Activated CD8-positive, alpha-beta memory T cell treated with anti-CD3 and anti-CD28 coated beads for 4 hours (primary cell): ENCODE measurements around the gene DHH.
"Not testable (repeated sequence)": the region's sequence is repeated elsewhere in the genome, so short reads cannot be mapped to it uniquely, and the experiment has no call there.

Source experiments
- DNase-seq, 2 donors: peaks; one replicate each; pipeline ENCODE4 v3.0.0-alpha.2; 2020; ENCODE audit warnings: low read depth in 2 of 2

The DHH gene

DNA sequence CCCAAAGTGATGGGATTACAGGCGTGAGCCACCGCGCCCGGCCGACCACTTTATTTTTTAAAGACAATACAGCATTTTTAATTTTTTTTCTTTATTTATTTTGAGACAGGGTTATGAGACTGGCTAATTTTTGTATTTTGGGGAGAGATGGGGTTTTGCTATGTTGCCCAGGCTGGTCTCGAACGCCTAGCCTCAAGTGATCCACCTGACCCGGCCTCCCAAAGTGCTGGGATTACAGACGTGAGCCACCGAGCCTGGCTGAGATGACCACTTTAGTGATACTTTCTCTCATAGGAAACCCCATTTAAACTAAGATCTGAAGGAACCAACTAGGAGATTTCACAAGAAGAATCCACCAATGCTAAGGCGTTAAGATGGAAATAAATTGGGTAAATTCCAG, 23.6 kb downstream of the DHH start:
- no peak for DNase-seq

DNA sequence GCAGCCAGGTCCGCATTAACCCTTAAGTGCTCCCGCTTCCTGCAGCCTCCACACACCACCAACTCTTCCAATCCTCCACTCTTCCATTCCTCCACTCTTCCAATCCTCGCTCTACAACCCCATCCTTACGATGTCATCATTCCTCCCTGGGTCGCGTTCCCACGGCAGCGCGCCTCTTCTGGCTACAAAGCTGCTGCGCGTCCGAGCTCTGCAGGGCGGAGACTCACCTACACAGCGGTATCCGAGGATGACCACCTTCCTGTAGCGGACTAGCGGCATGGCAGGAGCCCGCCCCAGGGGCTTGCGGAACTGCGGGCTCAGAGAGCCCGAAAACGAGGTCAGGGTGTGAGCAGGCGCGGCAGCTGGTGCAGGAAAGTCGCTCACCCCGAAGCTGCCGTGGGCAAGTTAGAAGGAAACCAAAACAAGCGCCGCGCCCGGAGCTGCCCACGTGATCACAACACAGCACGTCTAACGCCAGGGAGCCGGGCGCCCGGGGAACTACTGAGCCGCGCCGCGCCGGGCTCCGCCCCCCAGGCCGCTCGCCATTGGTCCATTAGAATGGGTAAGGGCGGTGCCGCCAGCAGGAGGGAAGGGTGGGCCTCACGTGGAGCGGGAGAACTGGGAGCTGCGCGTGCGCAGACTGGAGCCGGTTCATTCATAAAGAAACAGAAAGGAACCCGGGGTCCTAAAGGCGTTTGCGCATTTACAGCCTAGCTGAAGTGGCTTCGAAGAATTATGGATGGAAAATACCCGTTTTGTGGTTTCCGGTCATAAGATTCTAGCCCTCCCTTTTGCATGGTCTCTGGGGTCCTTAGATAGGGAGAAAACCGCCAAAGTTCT, 24.9 kb downstream of the DHH start, which contains the start of gene RHEBL1:
Gene RHEBL1 (minus strand): TSS at position 473 of the 840 bp plus-strand sequence. CDS start 194 bp downstream, at position 279.
- peak; percentile 97 to 98 for DNase-seq

DNA sequence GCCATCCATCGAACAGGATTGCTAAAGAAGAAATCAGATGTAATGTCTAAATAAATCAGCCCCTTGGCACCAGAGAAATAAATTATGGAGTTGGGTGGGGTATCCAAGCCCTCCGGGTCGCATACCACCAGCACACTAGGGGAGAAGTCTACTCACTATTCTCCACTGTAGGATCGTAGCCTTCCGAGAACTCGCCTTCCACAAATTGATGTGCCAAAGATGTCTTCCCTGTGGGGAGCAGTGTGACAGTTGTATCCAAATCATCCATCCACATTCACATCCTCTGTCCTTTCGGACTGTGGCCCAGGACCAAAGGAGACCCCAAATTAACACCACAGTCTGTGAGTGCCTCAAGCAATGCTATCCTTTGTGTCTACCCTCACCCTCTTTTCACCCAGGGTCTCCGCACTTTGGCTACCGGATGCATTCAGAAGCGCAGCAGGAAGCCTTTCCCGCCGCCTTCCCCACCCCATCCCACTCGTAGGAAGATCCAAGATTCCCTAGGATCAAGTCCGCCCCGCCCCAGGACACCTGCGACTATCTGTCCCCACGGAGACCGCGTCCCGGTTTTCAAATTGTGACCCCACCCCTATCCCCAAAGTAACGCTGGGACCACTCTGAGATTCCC, 25.6 kb downstream of the DHH start:
- no peak for DNase-seq

DNA sequence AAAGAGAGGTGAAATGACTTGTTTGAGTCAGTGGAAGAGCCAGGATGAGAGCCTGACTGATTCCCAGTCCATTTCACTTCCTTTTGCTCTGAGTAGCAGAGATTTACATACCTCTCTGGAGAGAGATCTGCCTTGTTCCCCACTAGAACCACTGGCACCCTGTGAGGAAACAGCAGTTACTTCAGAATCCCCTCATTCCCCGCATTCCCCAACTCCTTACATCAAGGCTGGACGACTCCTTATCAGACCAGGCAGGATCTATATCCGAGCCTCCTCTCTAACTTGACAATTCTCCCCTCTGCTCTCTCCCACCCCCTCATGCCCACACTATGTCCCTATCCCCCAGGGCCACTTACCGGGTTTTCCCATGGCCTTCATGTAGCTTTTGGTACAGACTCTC, 28.5 kb downstream of the DHH start:
- DNase-seq = no peak

DNA sequence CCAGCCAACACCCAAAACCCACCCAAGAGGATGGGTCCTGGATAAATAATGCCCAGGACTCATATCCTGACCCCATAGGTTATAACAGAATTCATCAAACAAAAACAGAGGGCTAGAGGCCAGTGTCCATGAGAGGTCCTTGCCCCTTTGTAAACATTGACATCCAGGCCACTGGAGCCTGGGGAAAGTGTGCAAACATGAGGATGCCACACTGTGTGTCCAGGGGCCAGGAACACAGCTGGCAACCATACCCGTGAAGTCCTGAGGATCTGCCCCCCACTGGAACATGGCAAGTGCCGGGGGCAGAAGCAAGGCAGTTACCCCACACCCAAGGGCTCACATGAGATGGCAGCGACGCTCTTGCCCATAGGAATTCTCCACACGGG, 29.8 kb downstream of the DHH start:
- no peak for DNase-seq

DNA sequence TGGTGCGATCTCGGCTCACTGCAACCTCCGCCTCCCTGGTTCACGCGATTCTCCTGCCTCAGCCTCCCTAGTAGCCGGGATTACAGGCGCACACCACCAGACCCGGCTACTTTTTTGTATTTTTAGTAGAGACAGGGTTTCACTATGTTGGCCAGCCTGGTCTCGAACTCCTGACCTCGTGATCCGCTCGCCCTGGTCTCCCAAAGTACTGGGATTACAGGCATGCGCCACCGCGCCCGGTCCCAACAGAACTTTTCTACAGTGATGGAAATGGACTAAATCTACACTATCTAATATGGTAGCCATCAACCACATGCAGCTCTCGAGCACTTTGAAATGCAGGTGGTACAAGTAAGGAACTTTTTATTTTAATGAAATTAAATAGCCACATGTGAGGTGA, 32.7 kb downstream of the DHH start:
- DNase-seq = not testable (repeated sequence)

DNA sequence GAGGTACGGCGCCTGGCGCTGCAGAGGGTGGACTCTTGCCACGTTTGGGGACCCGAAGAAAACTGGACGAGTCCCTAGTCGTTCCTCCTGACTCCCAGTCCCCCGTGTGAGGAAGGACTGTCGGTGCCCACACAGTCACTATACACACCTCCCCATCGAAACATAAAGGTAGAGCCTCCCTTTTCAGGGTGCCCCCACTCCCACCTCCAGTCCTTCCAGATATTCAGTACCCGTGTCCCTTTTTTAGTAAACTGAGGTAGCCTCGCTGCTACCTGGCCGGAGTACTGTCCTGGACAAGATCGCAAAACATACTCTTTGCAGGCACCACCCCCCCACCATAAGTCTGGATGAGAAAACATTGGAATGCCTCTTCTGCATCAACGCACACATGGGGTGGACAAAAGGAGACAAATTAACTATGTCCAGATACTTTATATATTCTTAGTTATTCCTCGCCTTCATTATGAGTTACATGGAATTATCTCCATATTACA, 33.4 kb downstream of the DHH start:
- DNase-seq = no peak

DNA sequence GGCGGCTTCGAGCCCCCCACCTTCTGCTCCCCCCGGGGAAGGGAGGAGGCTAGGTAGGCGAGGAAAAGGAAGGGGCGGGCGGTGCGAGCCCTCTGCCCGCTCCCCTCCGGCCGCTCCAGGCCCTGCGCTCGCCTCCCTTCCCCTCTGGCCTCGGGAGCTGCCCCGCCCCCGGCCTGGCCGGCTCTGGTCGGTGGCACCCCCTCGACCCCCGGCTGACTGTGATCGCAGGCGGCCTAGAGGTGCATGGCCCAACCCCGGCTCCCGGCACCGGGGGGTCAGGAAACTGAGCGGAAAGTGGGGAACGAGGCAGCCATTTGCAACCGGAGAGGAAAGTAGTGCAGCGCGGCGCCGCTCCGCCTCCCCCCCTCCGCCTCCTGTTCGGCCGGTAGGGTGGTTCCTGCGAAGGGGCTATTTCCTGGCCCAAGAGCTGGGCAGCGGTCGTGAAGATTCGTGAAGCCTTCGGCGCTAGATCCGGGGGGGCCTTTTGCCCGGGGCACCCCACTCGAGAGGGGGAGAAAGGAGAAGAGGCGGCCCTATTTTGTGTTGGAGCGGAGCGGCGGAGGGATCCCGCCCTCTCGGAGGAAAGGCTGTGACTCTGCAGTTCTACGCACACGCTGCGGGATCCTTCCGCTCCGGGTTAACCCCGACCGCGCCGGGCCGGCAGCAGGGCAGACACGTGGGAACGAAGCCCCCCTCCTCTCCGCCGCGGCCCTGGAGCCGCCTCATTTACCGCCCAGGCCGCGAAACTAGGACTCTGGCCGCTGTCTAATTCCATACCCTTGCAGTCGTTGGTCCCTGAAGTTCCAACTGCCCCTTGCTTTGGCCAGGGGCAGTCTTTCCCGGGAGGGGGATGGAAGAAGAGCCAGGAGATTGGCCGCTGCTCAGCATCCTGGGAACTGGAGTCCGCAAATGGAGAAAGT, 34.1 kb downstream of the DHH start, which contains the start of gene KMT2D:
Gene KMT2D (minus strand): TSS at position 558 of the 920 bp plus-strand sequence. CDS start 5,470 bp downstream, outside the sequence.
- DNase-seq = peak; percentile 66 to 82

DNA sequence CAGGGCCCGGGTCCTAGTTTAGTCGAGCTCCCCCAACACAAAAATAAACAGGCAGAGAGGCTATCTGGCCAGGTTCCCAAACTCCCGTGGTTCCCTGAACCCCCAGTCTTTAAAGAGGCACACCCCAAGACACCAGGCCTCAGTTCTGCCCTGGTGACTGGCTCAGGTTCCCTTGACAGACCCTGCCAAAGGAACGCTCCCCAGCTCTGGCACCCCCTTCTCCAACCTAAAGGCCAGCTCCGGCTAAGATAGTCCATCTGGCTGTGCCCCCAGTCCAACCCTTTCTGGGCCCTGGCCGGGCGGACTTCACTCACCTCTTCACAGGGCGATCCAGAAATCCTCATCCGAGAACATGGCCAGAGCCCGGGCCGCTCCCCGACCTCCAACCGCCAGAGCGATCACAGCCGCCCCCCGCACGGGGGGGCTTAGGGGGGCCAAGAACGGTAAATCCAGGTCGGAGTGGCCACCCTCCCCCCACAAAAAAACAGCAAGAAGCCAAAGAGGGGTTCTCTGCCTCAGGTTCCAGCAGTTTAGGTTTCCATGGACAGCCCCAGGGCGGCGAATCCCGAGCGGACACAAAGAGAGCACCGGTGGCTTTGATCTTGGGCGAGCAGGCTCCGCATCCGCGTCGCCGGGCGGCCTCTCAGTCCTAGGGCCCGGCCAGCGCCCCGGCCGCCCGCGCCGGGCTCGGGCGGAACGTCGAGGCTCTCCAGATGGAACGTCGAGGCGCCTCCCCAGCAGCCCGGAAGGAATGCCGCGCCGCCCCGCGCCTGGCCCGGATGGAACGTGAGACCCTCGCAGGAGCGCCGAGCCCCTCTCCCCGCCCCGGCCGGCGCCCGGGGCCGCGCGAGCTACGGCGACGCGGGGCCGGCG, 35.1 kb downstream of the DHH start:
- no peak for DNase-seq

DNA sequence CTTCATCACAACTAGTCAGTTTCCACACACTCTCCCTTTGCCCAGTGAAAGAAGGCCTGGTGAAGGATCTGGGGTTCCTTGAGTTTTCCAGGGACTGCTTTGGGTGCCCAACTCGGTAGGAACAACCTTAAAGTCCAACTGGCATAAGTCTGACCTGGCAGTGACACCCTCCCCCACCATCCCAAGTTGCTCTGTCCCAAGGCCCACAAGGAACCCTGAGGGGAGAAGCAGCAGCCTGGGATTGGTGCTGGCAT, 35.6 kb downstream of the DHH start:
- no peak for DNase-seq

DNA sequence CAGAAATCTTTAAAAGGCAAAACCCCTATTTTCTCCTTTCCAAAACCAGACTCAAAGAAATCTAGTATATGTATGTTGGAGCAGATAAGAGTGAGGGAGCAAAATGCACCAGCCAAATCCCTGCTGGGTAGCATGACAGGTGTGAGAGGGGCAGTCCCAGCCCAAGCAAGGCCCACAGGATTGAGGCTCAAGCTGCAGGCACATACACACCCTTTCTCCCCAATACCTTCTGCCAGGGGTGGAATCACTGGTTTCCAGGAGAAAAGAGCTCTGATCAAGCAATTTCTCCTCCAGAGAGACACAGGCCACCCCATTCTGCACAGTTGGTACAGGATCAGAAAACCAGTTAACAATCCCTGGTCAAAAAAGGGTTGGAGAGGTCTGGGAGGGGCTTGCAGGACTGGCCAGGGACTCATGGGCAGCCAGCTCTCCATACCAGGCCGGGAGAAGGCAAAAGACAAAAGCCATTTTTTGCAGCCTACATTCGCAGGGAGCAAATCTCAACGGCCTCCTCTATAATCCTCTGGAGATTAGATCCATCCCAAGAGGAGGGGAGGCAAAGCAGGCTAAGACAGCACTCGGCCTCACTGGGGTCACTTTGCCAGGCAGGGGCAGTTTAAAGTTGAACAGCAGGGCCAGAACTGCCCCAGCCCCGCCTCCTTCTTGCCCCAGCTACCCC, 36.1 kb downstream of the DHH start:
- DNase-seq = no peak

DNA sequence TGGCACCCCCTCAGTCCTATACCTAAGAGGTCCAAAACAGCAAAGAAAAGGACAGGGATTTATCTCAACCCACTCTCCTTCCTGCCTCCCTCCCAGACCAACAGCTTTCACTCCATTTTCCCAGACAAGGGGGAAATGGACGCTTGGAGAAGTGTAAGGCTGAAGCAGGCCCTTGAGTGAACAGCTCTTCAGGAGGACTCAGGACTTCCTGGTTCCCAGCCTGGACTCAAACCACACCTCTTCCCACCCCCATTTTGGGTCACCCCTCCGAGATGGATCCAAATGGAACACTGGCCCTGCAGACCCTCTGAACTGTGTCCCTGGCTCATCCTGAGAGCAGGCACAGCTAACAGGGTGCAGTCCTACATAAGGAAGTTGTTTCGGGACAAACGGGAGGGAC, 36.7 kb downstream of the DHH start:
- DNase-seq = no peak

DNA sequence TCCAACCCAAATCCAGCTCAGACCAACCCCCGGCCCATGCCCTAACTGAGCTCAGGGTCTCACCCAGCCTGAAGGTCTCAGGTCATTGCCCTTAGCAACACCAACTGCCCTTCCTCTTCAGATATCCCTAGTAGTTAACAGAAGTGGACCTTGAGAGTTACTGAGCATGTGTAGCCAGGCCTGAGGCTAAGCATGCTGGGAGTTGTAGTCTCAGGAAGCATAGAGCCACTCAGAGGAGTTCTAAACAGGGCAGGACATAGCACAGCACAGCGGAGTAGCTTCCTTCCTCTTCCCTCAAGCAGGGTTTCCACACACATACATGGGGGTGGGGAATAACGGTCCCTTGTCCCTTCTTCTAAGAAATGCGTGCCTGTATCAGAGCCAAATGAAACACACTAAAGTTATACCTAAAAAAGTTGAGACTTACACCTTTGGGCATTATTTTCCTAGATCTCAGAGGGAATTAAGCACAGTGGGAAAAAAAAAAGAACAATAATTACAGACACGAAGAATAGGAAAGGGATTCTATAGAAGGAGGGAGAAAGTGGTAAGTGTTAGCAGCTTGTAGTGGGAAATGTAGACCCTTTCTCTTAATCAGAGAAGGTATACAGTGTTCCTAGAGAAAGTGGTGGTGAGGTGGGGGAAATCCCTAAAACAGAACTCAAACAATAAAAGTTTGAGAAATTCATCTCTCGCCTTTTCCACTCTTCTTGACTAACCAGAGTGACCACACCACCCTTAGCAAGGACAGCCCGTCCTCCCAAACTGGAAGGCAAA, 38.4 kb downstream of the DHH start:
- DNase-seq = no peak

DNA sequence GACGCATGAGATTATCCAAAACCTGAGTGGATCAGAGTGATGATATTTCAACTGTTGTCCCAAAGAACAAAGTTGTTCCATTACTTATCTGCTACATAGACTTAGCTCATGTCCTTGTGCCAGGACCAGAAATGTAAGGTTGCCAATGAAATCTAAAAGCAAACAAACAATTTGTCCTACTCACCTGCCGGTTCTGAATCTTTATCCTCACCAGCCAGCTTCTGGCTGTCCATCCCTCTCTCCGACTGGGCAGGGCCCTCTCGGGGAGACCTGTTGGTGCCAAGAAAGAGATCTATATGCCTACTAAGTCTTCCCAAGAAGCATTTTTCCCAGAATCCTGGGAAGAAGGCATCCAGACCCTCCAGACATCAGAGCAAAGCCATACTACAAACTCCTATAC, 39.5 kb downstream of the DHH start:
- DNase-seq = no peak

DNA sequence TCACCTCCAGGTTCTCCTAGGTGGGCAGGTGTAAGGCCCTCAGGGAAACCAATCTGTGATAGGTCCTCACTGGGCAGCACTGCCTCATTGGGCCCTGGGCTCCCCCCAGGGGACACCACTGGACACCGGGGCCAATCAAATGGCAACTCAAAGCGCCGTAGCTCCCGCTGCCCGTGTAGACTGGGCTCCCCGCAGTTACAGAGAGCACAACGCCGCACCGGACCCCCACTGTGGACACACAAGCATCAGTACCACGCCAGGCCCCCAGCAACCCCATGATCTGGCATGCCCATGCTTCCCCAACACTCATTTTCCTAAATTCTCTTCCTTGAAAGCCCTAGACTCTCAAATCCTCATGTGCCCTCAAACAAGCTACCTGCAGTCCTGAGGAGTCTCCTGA, 40.1 kb downstream of the DHH start:
- DNase-seq = no peak

DNA sequence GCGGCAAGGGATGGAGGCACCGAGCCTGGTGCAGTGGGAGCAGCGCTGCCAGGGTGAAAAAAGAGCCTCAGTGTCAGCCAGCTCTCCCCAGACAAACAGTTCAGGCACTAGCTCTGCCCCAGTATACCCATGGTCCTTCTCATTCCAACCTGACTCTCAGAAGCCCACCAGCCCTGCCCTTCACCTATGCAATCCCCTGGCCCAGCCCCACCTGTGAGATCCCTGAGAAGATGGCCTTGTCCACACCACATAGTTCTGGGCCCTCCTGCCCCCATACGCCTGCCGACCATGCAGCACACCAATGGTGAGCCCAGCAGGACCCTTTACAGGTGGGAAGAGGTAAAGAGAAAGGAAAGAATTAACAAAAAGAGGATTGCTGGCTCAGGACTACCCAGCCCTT, 40.5 kb downstream of the DHH start:
- DNase-seq = no peak

DNA sequence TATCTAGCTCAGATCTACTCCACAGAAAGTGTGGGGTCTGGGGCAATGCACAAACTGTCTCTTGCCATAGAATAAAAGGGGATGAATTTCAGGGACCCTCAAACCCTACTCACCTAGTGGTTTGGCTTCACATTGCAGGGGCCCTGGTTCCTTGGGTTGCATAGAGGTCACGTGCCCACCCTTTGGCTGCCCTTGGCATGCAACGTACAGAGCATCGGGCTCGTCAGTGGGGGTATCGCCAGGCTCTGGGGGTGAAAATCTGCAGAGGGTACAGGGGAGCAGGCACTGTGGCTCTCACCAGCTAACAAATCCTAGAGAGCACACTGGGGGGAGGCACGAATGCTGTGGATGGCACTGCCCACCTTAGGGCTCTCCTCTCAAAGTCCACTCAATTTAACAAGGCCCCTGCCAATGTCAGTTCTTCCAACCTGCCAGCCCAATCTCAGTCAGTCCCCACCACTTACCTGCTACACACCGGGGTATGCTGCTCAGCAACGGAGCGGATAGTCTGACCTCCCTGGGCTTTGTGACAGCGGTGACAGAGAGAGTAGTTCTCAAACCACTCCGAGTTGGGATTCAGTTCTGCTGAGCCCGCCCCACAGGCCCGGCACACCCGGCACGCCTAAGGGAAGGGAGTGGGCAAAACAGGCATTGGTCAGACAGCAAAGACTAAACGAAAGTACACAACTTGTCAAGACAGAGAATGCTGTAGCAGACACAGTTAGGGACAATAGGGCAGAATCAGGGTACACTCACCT, 42.0 kb downstream of the DHH start:
- no peak for DNase-seq

DNA sequence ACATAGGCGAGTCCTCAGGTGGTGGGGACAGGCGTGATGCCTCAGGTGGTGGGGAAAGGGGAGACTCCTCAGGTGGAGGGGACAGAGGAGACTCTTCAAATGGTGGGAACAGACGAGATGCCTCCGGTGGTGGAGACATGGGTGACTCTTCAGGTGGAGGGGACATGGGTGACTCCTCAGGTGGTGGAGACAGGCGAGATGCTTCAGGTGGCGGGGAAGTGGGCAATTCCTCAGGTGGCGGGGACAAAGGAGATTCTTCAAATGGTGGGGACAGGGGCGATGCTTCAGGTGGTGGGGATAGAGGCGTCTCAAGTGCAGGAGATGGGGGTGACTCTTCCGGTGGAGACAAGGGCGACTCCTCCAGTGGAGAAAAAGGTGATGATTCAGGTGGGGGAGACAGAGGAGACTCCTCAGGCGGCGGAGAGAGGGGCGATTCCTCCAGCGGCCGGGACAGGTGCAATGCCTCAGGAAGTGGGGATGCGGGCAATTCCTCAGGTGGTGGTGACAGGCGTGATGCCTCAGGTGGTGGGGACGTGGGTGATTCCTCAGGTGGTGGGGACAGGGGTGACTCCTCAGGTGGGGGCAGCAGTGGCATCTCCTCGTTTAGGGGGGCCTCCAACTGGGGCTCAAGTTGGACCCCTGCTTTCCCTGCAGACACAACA, 42.7 kb downstream of the DHH start:
- no peak for DNase-seq

DNA sequence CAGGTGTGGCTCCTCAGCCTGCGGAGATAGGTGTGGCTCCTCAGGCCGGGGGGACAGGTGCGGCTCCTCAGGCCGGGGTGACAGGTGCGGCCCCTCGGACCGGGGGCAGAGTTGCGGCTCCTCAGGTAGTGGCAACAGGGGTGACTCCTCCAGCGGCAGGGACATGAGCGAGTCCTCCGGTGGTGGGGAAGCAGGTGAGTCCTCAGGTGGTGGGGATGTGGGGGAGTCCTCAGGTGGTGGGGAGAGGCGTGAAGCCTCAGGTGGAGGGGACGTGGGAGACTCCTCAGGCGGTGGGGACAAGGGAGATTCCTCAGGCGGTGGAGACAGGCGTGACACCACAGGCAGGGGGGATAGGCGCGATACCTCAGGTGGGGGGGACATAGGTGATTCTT, 43.2 kb downstream of the DHH start:
- no peak for DNase-seq
